Brain microvascular endothelial cell (primary cell): Measurements from ENCODE around the gene RAPGEF4.
A peak's percentile ranks its signal among the peaks of the same experiment; 100 is the strongest.

ENCODE experiments used
- DNase-seq: peaks from one replicate; pipeline ENCODE4 v3.0.0-alpha.2; 2020
- H3K27ac ChIP-seq: fragments of 250-450 bp; sonication (Bioruptor Pico); 2 replicates; pipeline ENCODE4 v1.5.1; 2020; ENCODE audit warnings: mild to moderate bottlenecking, moderate library complexity
- H3K27me3 ChIP-seq: fragments of 250-450 bp; sonication (Bioruptor Pico); replicated peaks from 2 replicates; pipeline ENCODE4 v1.5.1; 2020; ENCODE audit warnings: mild to moderate bottlenecking
- H3K36me3 ChIP-seq: fragments of 250-450 bp; sonication (Bioruptor Pico); replicated peaks from 2 replicates; pipeline ENCODE4 v1.5.1; 2020; ENCODE audit warnings: mild to moderate bottlenecking
- H3K4me3 ChIP-seq: 2 replicates; pipeline ENCODE4 v1.5.1; 2011; ENCODE audit warnings: low read depth, mild to moderate bottlenecking, control low read depth, low read length, moderate library complexity
- in situ Hi-C: cut with HindIII; loops from 2 replicates; pipeline ENCODE4 v1.10.0; 2017; ENCODE audit warnings: low sequenced_read_pairs, low pct_ligation_motif_present
- TF ChIP-seq, protein P1 (sequence below): IDR thresholded peaks from 2 replicates; pipeline ENCODE4 v1.5.1; 2011; ENCODE audit warnings: low read depth, mild to moderate bottlenecking, moderate library complexity, low read length, control low read depth, inconsistent platforms; ENCODE audit errors: missing control alignments

RAPGEF4 gene

DNA sequence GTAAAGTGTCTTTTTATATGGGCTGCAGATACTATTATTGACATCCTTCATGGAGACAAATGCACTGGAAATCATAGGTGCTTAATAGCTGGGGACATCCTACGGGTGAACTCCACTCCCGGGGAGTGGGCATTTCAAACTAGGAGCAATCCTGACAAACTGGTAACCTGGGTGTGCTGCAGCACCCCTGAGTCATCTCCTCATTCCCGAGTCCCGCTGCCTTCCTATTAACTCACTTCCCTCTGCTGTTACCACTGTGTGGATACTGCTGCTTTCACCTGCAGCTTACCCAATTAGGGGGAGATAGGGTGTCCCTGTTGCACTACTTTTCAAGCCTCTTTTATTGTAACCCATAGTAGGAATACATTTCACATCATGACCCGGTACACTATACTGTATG lies 134.2 kb downstream of the RAPGEF4 start:
- H3K36me3 ChIP-seq, result no peaks in the 10 kb centered on the region
- H3K27me3 ChIP-seq, result no peaks in the 10 kb centered on the region
- TF ChIP-seq, protein P1, sequence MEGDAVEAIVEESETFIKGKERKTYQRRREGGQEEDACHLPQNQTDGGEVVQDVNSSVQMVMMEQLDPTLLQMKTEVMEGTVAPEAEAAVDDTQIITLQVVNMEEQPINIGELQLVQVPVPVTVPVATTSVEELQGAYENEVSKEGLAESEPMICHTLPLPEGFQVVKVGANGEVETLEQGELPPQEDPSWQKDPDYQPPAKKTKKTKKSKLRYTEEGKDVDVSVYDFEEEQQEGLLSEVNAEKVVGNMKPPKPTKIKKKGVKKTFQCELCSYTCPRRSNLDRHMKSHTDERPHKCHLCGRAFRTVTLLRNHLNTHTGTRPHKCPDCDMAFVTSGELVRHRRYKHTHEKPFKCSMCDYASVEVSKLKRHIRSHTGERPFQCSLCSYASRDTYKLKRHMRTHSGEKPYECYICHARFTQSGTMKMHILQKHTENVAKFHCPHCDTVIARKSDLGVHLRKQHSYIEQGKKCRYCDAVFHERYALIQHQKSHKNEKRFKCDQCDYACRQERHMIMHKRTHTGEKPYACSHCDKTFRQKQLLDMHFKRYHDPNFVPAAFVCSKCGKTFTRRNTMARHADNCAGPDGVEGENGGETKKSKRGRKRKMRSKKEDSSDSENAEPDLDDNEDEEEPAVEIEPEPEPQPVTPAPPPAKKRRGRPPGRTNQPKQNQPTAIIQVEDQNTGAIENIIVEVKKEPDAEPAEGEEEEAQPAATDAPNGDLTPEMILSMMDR, result no peak
- no peak overlapping the region for H3K27ac ChIP-seq
- no peak overlapping the region for H3K4me3 ChIP-seq
- in situ Hi-C loops, result no loop called here
- DNase-seq, result no peak

DNA sequence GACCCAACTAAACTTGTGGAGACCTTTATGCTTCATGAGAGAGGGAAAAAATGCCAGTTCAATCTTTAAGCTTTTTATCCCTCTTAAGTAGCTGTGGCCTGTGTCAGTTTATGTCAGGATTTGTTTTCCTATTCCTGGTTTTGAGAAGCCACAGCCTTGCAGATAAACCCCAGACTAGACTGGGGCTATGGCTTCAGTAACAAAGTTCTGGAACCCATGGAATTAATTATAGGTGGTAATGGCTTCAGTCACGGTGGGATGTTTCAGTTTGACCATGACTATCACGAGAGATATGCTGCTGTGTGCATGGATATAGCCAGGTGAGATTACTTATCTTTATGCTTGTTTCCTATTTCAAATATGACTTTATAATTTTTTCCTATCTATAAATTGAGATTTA lies 134.8 kb downstream of the RAPGEF4 start:
- Histone ChIP-seq H3K27ac (no peak overlapping the region), H3K27me3 (no peaks in the 10 kb centered on the region), H3K36me3 (no peaks in the 10 kb centered on the region), H3K4me3 (no peak overlapping the region)
- in situ Hi-C loops, result no loop called here
- TF ChIP-seq, protein P1, result no peak
- no peak for DNase-seq

- in situ Hi-C loops, result no loop called here
- Histone ChIP-seq H3K4me3 (no peak overlapping the region), H3K27me3 (no peaks in the 10 kb centered on the region), H3K36me3 (no peaks in the 10 kb centered on the region), H3K27ac (no peak overlapping the region)
- peak; percentile 18 for DNase-seq
- TF ChIP-seq, protein P1, result no peak
Measured at GRCh38 chr2:172877826-172878225, 142.2 kb downstream of the RAPGEF4 start.

GRCh38 chr2:172878260-172878659 lies 142.6 kb downstream of the RAPGEF4 start:
- in situ Hi-C loops, result no loop called here
- H3K27me3 ChIP-seq, result no peaks in the 10 kb centered on the region
- no peak overlapping the region for H3K27ac ChIP-seq
- TF ChIP-seq, protein P1, result no peak
- H3K4me3 ChIP-seq, result no peak overlapping the region
- peak; percentile 55 for DNase-seq
- no peaks in the 10 kb centered on the region for H3K36me3 ChIP-seq

GRCh38 chr2:172884336-172884735 lies 148.7 kb downstream of the RAPGEF4 start:
- in situ Hi-C loops, result no loop called here
- Histone ChIP-seq H3K36me3 (no peaks in the 10 kb centered on the region), H3K27me3 (no peaks in the 10 kb centered on the region), H3K4me3 (no peak overlapping the region), H3K27ac (no peak overlapping the region)
- TF ChIP-seq, protein P1, result no peak
- DNase-seq, result no peak

DNA sequence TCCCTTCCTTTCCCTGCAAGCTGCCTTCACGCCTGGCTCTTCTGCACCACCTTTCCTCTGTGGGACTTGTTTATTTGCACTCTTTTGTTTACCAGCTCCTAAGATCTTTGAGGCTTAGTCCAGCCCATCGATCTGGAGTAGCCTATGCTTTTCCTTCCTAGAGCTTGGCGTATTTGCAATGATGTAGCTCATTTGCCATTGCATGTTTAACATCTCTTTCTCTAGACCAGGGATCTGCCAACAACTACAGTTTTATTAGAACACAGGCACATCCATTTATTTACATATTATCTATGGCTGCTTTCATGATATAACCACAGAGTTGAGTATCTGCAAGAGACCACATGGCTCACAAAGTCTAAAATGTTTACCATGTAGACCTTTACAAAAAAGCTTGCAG lies 150.4 kb downstream of the RAPGEF4 start:
- in situ Hi-C loops, result no loop called here

More for the DNA sequence above, 150.4 kb downstream of the RAPGEF4 start:
- H3K27me3 ChIP-seq, result no peaks in the 10 kb centered on the region
- no peak overlapping the region for H3K4me3 ChIP-seq
- no peak overlapping the region for H3K27ac ChIP-seq
- DNase-seq, result no peak
- H3K36me3 ChIP-seq, result no peaks in the 10 kb centered on the region
- TF ChIP-seq, protein P1, result no peak
